ENCODE measurements around the gene ODAD4. TPM values are rescaled to one million over a fixed set of nuclear protein-coding genes. Genes with fewer than 3 reads are reported as not detected.

The ODAD4 gene
- total and polyA plus RNA-seq, 2 of the 4 experiments (the other 2 are of a cell fraction) = 0.38 to 0.54 TPM

DNA sequence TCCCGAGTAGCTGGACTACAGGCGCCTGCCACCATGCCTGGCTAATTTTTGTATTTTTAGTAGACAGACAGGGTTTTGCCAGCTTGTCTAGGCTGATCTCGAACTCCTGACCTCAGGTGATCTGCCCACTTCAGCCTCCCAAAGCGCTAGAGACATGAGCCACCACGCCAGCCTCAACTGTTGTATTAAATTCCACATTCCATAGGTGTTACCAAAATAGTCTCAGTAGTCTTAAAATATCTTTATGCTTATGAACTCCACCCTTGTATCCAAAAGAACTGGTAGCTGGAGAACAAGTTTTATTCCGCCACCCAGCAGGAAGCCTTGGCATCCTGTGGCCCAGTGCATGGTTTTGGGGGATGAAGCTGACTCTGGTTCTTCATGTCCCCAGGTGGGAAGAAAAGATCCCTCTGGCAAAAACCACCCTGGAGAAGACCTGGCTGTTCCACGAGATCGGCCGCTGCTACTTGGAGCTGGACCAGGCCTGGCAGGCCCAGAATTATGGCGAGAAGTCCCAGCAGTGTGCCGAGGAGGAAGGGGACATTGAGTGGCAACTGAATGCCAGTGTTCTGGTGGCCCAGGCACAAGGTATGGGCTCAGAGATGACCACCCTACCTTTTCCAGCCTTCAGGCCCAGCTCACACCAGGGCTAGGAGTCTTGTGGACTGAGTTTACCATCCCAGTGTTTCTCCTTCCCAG lies 18.5 kb downstream of the ODAD4 start:
- H2AK9ac ChIP-seq (replicated peaks; ENCODE audit: low read depth, low read length, poor library complexity) = no peak overlapping the region
- no peak overlapping the region for H3K4me3 ChIP-seq (ENCODE audit: insufficient read depth, low read depth, low read length)
- no peak overlapping the region for H2BK5ac ChIP-seq (ENCODE audit: low read depth, low read length, poor library complexity, severe bottlenecking)
- CTCF ChIA-PET = no interaction called here
- ATAC-seq (ENCODE audit: low read depth) (no peak), DNase-seq (no peak)
- no peaks in the 10 kb centered on the region for H3K4me1 ChIP-seq (ENCODE audit: control insufficient read depth, insufficient read depth, low read length)
- no peak overlapping the region for H2BK15ac ChIP-seq (ENCODE audit: low read depth, low read length)
- no peak overlapping the region for H3K4ac ChIP-seq (ENCODE audit: low read depth, low read length)
- TF ChIP-seq SMC3 (IDR thresholded peaks at IDR 0.05; ENCODE audit: low read depth, low read length) (no peak), MXI1 (IDR thresholded peaks at IDR 0.05; ENCODE audit: borderline replicate concordance, low read depth, low read length) (no peak), FOS (IDR thresholded peaks at IDR 0.05; ENCODE audit: low read depth, low read length) (no peak), NFE2L2 (IDR thresholded peaks at IDR 0.05; ENCODE audit: low read depth, low read length) (no peak), MAZ (IDR thresholded peaks at IDR 0.05; ENCODE audit: borderline replicate concordance, low read depth, low read length) (no peak)
- TF ChIP-seq, protein P1, sequence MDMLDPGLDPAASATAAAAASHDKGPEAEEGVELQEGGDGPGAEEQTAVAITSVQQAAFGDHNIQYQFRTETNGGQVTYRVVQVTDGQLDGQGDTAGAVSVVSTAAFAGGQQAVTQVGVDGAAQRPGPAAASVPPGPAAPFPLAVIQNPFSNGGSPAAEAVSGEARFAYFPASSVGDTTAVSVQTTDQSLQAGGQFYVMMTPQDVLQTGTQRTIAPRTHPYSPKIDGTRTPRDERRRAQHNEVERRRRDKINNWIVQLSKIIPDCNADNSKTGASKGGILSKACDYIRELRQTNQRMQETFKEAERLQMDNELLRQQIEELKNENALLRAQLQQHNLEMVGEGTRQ (IDR thresholded peaks at IDR 0.05; ENCODE audit: low read depth, low read length) = no peak
- H4K5ac ChIP-seq (ENCODE audit: low read depth, low read length) = no peak overlapping the region
- no peaks in the 10 kb centered on the region for H4K20me1 ChIP-seq (ENCODE audit: insufficient read depth, low read length)
- 67% methylated on average over 5 of the region's 11 CpGs; no CpG with 5 or more reads in 1 of the 2 experiments for WGBS, 2 experiments (ENCODE audit: extremely low coverage in 2 of 2, insufficient read length in 1 of 2)
- H3K27me3 ChIP-seq (ENCODE audit: control insufficient read depth, insufficient read depth, low read length) = no peaks in the 10 kb centered on the region
- no peak overlapping the region for H3K56ac ChIP-seq (ENCODE audit: extremely low read depth, insufficient read depth, low read length)
- no peak overlapping the region for H3K9ac ChIP-seq (ENCODE audit: low read depth, low read length)
- H3K23ac ChIP-seq (ENCODE audit: low read depth, low read length) = no peak overlapping the region
- no peak overlapping the region for H2AK5ac ChIP-seq (ENCODE audit: low read depth, low read length)
- H3K4me2 ChIP-seq (ENCODE audit: low read depth, low read length) = no peak overlapping the region
- H2BK20ac ChIP-seq (ENCODE audit: low read depth, low read length) = no peak overlapping the region
- POLR2A ChIA-PET (ENCODE audit: unreplicated experiment) = no interaction called here
- intact Hi-C loops (cut with micrococcal nuclease) = no loop called here
- no peak overlapping the region for H2BK120ac ChIP-seq (ENCODE audit: low read depth, low read length)
- no peak overlapping the region for H3K14ac ChIP-seq (replicated peaks; ENCODE audit: low read depth, low read length)
- in situ Hi-C loops (cut with MboI; ENCODE audit: low sequenced_read_pairs) = no loop called here
- H3K79me1 ChIP-seq (ENCODE audit: low read depth in 1 of 2, low read length in 2 of 2) = no peaks in the 10 kb centered on the region
- no peak overlapping the region for H4K91ac ChIP-seq (ENCODE audit: insufficient read depth, low read depth, low read length)
- dilution Hi-C loops (cut with HindIII; ENCODE audit: low sequenced_read_pairs, unreplicated experiment) = no loop called here
- no peak overlapping the region for H3K18ac ChIP-seq (ENCODE audit: low read depth, low read length)
- H2AFZ ChIP-seq (replicated peaks; ENCODE audit: low read length, poor library complexity) = peak overlapping the region; percentile 23
- H3K36me3 ChIP-seq (ENCODE audit: control insufficient read depth, insufficient read depth, low read length) = no peaks in the 10 kb centered on the region
- no peak overlapping the region for H3K27ac ChIP-seq (ENCODE audit: insufficient read depth, low read length)
- no TSS peak for BruUV-seq (replicated peaks)
- no peaks in the 10 kb centered on the region for H3K9me3 ChIP-seq (ENCODE audit: control insufficient read depth, insufficient read depth, low read length)
- no peak overlapping the region for H4K8ac ChIP-seq (ENCODE audit: low read depth in 2 of 2, low read length in 2 of 2)
- H3K9me1 ChIP-seq (ENCODE audit: insufficient read depth, low read length) = 0 out of 2 replicates have a peak, but pooled peaks cover 5% of the 10 kb centered on the region
